HEK293T (cell line): ENCODE data around the gene RBM28.

Experiments used
- BHLHE40 ChIP-seq: fragments of 450-650 bp; IDR thresholded peaks from 2 replicates; pipeline ENCODE4 v1.6.1; 2016; ENCODE audit warnings: mild to moderate bottlenecking, moderate library complexity, borderline replicate concordance
- CTBP1 ChIP-seq: fragments of 450-650 bp; IDR thresholded peaks from 2 replicates; pipeline ENCODE4 v1.6.1; 2016; ENCODE audit warnings: borderline replicate concordance
- ELF4 ChIP-seq: fragments of 450-650 bp; IDR thresholded peaks from 2 replicates; pipeline ENCODE4 v1.6.1; 2017; ENCODE audit warnings: antibody characterized with exemption
- FOXA1 ChIP-seq: fragments of 450-650 bp; IDR thresholded peaks from 2 replicates; pipeline ENCODE4 v1.6.1; 2016; ENCODE audit warnings: mild to moderate bottlenecking
- FOXK2 ChIP-seq: fragments of 450-650 bp; IDR thresholded peaks from 2 replicates; pipeline ENCODE4 v1.6.1; 2016; ENCODE audit warnings: mild to moderate bottlenecking
- FOXM1 ChIP-seq: fragments of 450-650 bp; IDR thresholded peaks from 2 replicates; pipeline ENCODE4 v1.6.1; 2017; ENCODE audit warnings: mild to moderate bottlenecking, borderline replicate concordance
- HDGF ChIP-seq: fragments of 450-650 bp; IDR thresholded peaks from 2 replicates; pipeline ENCODE4 v1.6.1; 2017; ENCODE audit warnings: antibody characterized with exemption, borderline replicate concordance
- LEF1 ChIP-seq: fragments of 450-650 bp; IDR thresholded peaks from 2 replicates; pipeline ENCODE4 v1.6.1; 2017; ENCODE audit warnings: mild to moderate bottlenecking, borderline replicate concordance
- SP1 ChIP-seq: fragments of 450-650 bp; IDR thresholded peaks from 2 replicates; pipeline ENCODE4 v1.6.1; 2017
- SUZ12 ChIP-seq: fragments of 450-650 bp; IDR thresholded peaks from 2 replicates; pipeline ENCODE4 v1.6.1; 2016; ENCODE audit warnings: mild to moderate bottlenecking
- ZNF384 ChIP-seq: fragments of 450-650 bp; IDR thresholded peaks from 2 replicates; pipeline ENCODE4 v1.6.1; 2016

- no peak for TF ChIP-seq ZNF384
- no peak for TF ChIP-seq FOXA1
- TF ChIP-seq SUZ12, result no peak
- TF ChIP-seq LEF1, result no peak
- TF ChIP-seq SP1, result no peak
- no peak for TF ChIP-seq HDGF
- no peak for TF ChIP-seq BHLHE40
- no peak for TF ChIP-seq FOXM1
- TF ChIP-seq ELF4, result no peak
- no peak for TF ChIP-seq FOXK2
- no peak for TF ChIP-seq CTBP1
These were observed 83.5 kb downstream of the RBM28 start for GRCh38 chr7:128260069-128260795.
